HCT116 (cell line): ENCODE data around the gene GMCL1. TPM values are rescaled to one million over a fixed set of nuclear protein-coding genes. Genes with fewer than 3 reads are reported as not detected.

ENCODE experiments used
- ATAC-seq: fragments of 200-7000 bp; cut with Tn5 transposase; 2 replicates; pipeline ENCODE4 v1.9.1; 2020; ENCODE audit warnings: mild to moderate bottlenecking, moderate library complexity
- BruUV-seq: library from RNA; stranded (reverse); fragments of 400-500 nt; replicated peaks from 2 replicates; lab custom pipeline; 2021; lab: Mats Ljungman, UMichigan
- CTCF ChIA-PET: fragments of 300-600 bp; sonication (Branson Sonifier 250); formaldehyde crosslinking; loops from one replicate; lab custom pipeline; 2021; ENCODE audit warnings: antibody characterized with exemption; lab: Charles Lee
- POLR2A ChIA-PET: fragments of 300-600, 350-600 bp; sonication (Branson Sonifier 250); formaldehyde crosslinking; loops from one replicate; lab custom pipeline; 2021; ENCODE audit warnings: antibody characterized with exemption; lab: Charles Lee
- RAD21 ChIA-PET, 2 experiments: fragments of 300-600 bp; sonication (Branson Sonifier 250); formaldehyde crosslinking; loops; one replicate each; lab custom pipeline; 2023; ENCODE audit warnings: low total read pairs in 2 of 2; ENCODE audit not compliant: uncharacterized antibody in 2 of 2, unreplicated experiment in 2 of 2, low non-redundant PET in 1 of 2; lab: Charles Lee
- DNase-seq: peaks from one replicate; pipeline ENCODE4 v3.0.0-alpha.2; 2010; ENCODE audit warnings: low read depth, low spot score
- H2AFZ ChIP-seq: fragments of 200-600 bp; shearing (Covaris generic), sonication (generic); 2 replicates; pipeline ENCODE4 v1.6.1; 2017; ENCODE audit warnings: low read depth, mixed run types, mixed read lengths, antibody characterized with exemption, low read length; ENCODE audit not compliant: poor library complexity, severe bottlenecking
- H3K27ac ChIP-seq: 2 replicates; pipeline ENCODE4 v1.5.1; 2012; ENCODE audit warnings: low read depth, low read length
- H3K27me3 ChIP-seq: fragments of 200-600 bp; sonication (generic); 2 replicates; pipeline ENCODE4 v1.6.1; 2016; ENCODE audit warnings: mixed run types, low read length, mixed read lengths; ENCODE audit not compliant: insufficient read depth
- H3K36me3 ChIP-seq, 2 experiments: fragments of 200-500 bp in 1 of 2; fragments of 200-600 bp in 1 of 2; sonication (Bioruptor generic) in 1 of 2; sonication (generic) in 1 of 2; 2 replicates each; pipeline versions ENCODE4 v1.5.1 to v1.6.1; 2014 to 2016; ENCODE audit warnings: low read length in 2 of 2, inconsistent platforms in 1 of 2, mixed read lengths in 1 of 2, mixed run types in 1 of 2; ENCODE audit not compliant: insufficient read depth in 2 of 2, control insufficient read depth in 1 of 2
- H3K4me1 ChIP-seq, 2 experiments: fragments of 200-600 bp in 1 of 2; sonication (generic) in 1 of 2; 2 replicates each; pipeline versions ENCODE4 v1.5.1 to v1.6.1; 2012 to 2017; ENCODE audit warnings: low read length in 2 of 2, inconsistent platforms in 1 of 2, mild to moderate bottlenecking in 1 of 2, mixed read lengths in 1 of 2, mixed run types in 1 of 2, moderate library complexity in 1 of 2; ENCODE audit not compliant: insufficient read depth in 2 of 2, control insufficient read depth in 1 of 2
- H3K4me2 ChIP-seq: fragments of 200-600 bp; sonication (generic); 2 replicates; pipeline ENCODE4 v1.6.1; 2017; ENCODE audit warnings: mixed run types, low read length, mixed read lengths
- H3K4me3 ChIP-seq, 2 experiments: fragments of 200-600 bp in 1 of 2; sonication (generic) in 1 of 2; replicated peaks in 1 of 2; 2 replicates each; pipeline ENCODE4 v1.5.1; 2011 to 2016; ENCODE audit warnings: low read length in 2 of 2, control low read depth in 1 of 2, low read depth in 1 of 2, mild to moderate bottlenecking in 1 of 2, mixed read lengths in 1 of 2, mixed run types in 1 of 2
- H3K79me2 ChIP-seq: fragments of 200-600 bp; sonication (generic); 2 replicates; pipeline ENCODE4 v1.6.1; 2017; ENCODE audit warnings: mild to moderate bottlenecking, mixed run types, low read length, moderate library complexity, mixed read lengths; ENCODE audit not compliant: insufficient read depth
- H3K9ac ChIP-seq: fragments of 200-600 bp; sonication (generic); 2 replicates; pipeline ENCODE4 v1.6.1; 2016; ENCODE audit warnings: low read length, mixed read lengths
- H3K9me2 ChIP-seq: fragments of 200-600 bp; sonication (generic), shearing (Covaris generic); 2 replicates; pipeline ENCODE4 v1.6.1; 2017; ENCODE audit warnings: mixed run types, mild to moderate bottlenecking, moderate library complexity; ENCODE audit not compliant: insufficient read depth
- H3K9me3 ChIP-seq, 2 experiments: fragments of 200-500 bp in 1 of 2; fragments of 200-600 bp in 1 of 2; sonication (Bioruptor generic) in 1 of 2; sonication (generic) in 1 of 2; 2 replicates each; pipeline ENCODE4 v1.6.1; 2014 to 2017; ENCODE audit warnings: low read length in 2 of 2, mixed read lengths in 2 of 2, inconsistent platforms in 1 of 2, low read depth in 1 of 2, mild to moderate bottlenecking in 1 of 2, mixed run types in 1 of 2, moderate library complexity in 1 of 2; ENCODE audit not compliant: control insufficient read depth in 1 of 2, insufficient read depth in 1 of 2
- H4K20me1 ChIP-seq: fragments of 200-600 bp; sonication (generic), shearing (Covaris generic); 2 replicates; pipeline ENCODE4 v1.6.1; 2017; ENCODE audit warnings: mixed run types, mild to moderate bottlenecking, moderate library complexity; ENCODE audit not compliant: insufficient read depth
- CBX3 ChIP-seq: IDR thresholded peaks from 2 replicates; pipeline ENCODE4 v1.6.1; 2012; ENCODE audit warnings: low read depth
- CTCF ChIP-seq, 3 experiments: fragments of 200-600 bp in 1 of 3; sonication (generic) in 1 of 3; IDR thresholded peaks in 2 of 3; conservative IDR thresholded peaks in 1 of 3; 2 replicates each; pipeline ENCODE4 v1.5.1; 2012 to 2017; ENCODE audit warnings: low read depth in 2 of 3, low read length in 2 of 3, antibody characterized with exemption in 1 of 3, borderline replicate concordance in 1 of 3, control low read depth in 1 of 3, mild to moderate bottlenecking in 1 of 3, mixed read lengths in 1 of 3, mixed run types in 1 of 3, moderate library complexity in 1 of 3; ENCODE audit not compliant: insufficient read depth in 1 of 3
- EZH2 ChIP-seq: fragments of 200-600 bp; sonication (generic); IDR thresholded peaks from 2 replicates; pipeline ENCODE4 v1.6.1; 2017; ENCODE audit warnings: antibody characterized with exemption, mixed run types
- POLR2A ChIP-seq: IDR thresholded peaks from 2 replicates; pipeline ENCODE4 v1.7.0; 2011; ENCODE audit warnings: borderline replicate concordance; ENCODE audit not compliant: insufficient read depth, insufficient read length; ENCODE audit errors: extremely low read depth
- SP1 ChIP-seq: IDR thresholded peaks from 2 replicates; pipeline ENCODE4 v1.6.1; 2012; ENCODE audit warnings: low read depth
- YY1 ChIP-seq: IDR thresholded peaks from 2 replicates; pipeline ENCODE4 v1.6.1; 2011; ENCODE audit warnings: low read length, low read depth, moderate library complexity, mild to moderate bottlenecking; ENCODE audit not compliant: insufficient replicate concordance; ENCODE audit errors: extremely low read depth
- ZNF274 ChIP-seq: fragments of 200-500 bp; sonication (Bioruptor generic); IDR thresholded peaks from 2 replicates; pipeline ENCODE4 v1.6.1; 2014; ENCODE audit warnings: mild to moderate bottlenecking, low read depth, low read length, inconsistent platforms
- intact Hi-C: fragments of 100-400 bp; cut with micrococcal nuclease; formaldehyde crosslinking; loops from 2 replicates; pipeline ENCODE4 v1.10.0; 2022
- total RNA-seq: library from RNA; stranded (reverse); gene quantifications from one replicate; pipeline ENCODE4 v1.2.1, GENCODE V29; 2021; ENCODE audit not compliant: unreplicated experiment

GMCL1 gene
- total RNA-seq, 1 experiment from 2014 or later = 16.7 TPM

GRCh38 chr2:69797836-69798289 lies 31.6 kb upstream of the GMCL1 start:
- H3K4me3 ChIP-seq = no peak overlapping the region
- intact Hi-C loops = no loop called here

More at GRCh38 chr2:69797836-69798289, 31.6 kb upstream of the GMCL1 start:
- no peak overlapping the region for H3K9ac ChIP-seq
- CTCF ChIA-PET = no interaction called here
- no peaks in the 10 kb centered on the region for H3K9me3 ChIP-seq
- DNase-seq = no peak
- H2AFZ ChIP-seq = no peak overlapping the region
- POLR2A ChIA-PET = no interaction called here
- no peaks in the 10 kb centered on the region for H3K27me3 ChIP-seq
- no peaks in the 10 kb centered on the region for H3K36me3 ChIP-seq
- RAD21 ChIA-PET = no interaction called here
- ATAC-seq = no peak
- no peak overlapping the region for H3K4me2 ChIP-seq
- no peaks in the 10 kb centered on the region for H3K4me1 ChIP-seq
- TF ChIP-seq CBX3 (no peak), CTCF (IDR thresholded peaks at IDR 0.05 in 2 of 3, conservative IDR thresholded peaks at IDR 0.05 in 1 of 3; ENCODE audit: borderline replicate concordance in 1 of 3, insufficient read depth in 1 of 3, low read depth in 2 of 3, low read length in 2 of 3) (no peak), YY1 (no peak), POLR2A (no peak), EZH2 (no peak), SP1 (no peak), ZNF274 (no peak)
- no TSS peak for BruUV-seq
- H3K79me2 ChIP-seq = no peaks in the 10 kb centered on the region
- no peaks in the 10 kb centered on the region for H4K20me1 ChIP-seq
- H3K27ac ChIP-seq = no peak overlapping the region
- H3K9me2 ChIP-seq = no peaks in the 10 kb centered on the region
